ENCODE data around the gene KCNG1. TPM values are rescaled to one million over a fixed set of nuclear protein-coding genes. Genes with fewer than 3 reads are reported as not detected.

The KCNG1 gene
- total RNA-seq, 1 donor from 2014 or later, result 14.9 TPM

Other genes with a start within 250 kb of the KCNG1 start
- 6.5 TPM for gene BCAS4, start 228.0 kb downstream of the KCNG1 start, total RNA-seq (ENCODE audit: insufficient read depth, low replicate concordance)
- 38.0 TPM for gene ADNP, start 91.7 kb downstream of the KCNG1 start, total RNA-seq (ENCODE audit: insufficient read depth, low replicate concordance)
- 98.7 TPM for gene DPM1, start 64.6 kb downstream of the KCNG1 start, total RNA-seq (ENCODE audit: insufficient read depth, low replicate concordance)
- gene MOCS3, start 64.3 kb downstream of the KCNG1 start, total RNA-seq (ENCODE audit: insufficient read depth, low replicate concordance), result 10.4 TPM

Data from umbilical cord (tissue), 1 donor.